GM23338 (cell line): ENCODE results near the gene TOM1L1. TPM values are rescaled to one million over a fixed set of nuclear protein-coding genes. Genes with fewer than 3 reads are reported as not detected.

Experiments used
- ATAC-seq: fragments of 200-7000 bp; cut with Tn5 transposase; 3 replicates; pipeline ENCODE4 v1.9.1; 2020
- DNase-seq: peaks from one replicate; pipeline ENCODE4 v3.0.0-alpha.2; 2015; ENCODE audit warnings: low spot score
- H2AFZ ChIP-seq: fragments of 200-600 bp; sonication (generic); 2 replicates; pipeline ENCODE4 v1.8.0; 2016; ENCODE audit warnings: antibody characterized with exemption, mild to moderate bottlenecking, moderate library complexity
- H3F3A ChIP-seq: fragments of 200-600 bp; sonication (generic); replicated peaks from 2 replicates; pipeline ENCODE4 v1.8.0; 2017; ENCODE audit warnings: antibody characterized with exemption, mixed run types, low read depth
- H3K27ac ChIP-seq: fragments of 200-600 bp; sonication (generic); 2 replicates; pipeline ENCODE4 v1.6.1; 2016; ENCODE audit warnings: low read depth
- H3K27me3 ChIP-seq: fragments of 200-600 bp; sonication (generic); 2 replicates; pipeline ENCODE4 v1.8.0; 2016; ENCODE audit warnings: mild to moderate bottlenecking, mixed run types, moderate library complexity; ENCODE audit not compliant: insufficient read depth
- H3K36me3 ChIP-seq: fragments of 200-600 bp; sonication (generic); 2 replicates; pipeline ENCODE4 v1.8.0; 2016; ENCODE audit warnings: mild to moderate bottlenecking; ENCODE audit not compliant: insufficient read depth
- H3K4me1 ChIP-seq: fragments of 200-600 bp; sonication (generic); 2 replicates; pipeline ENCODE4 v1.8.0; 2016; ENCODE audit warnings: mild to moderate bottlenecking, moderate library complexity; ENCODE audit not compliant: insufficient read depth
- H3K4me2 ChIP-seq: fragments of 200-600 bp; sonication (generic); 2 replicates; pipeline ENCODE4 v1.7.1; 2017; ENCODE audit warnings: mixed run types
- H3K4me3 ChIP-seq: fragments of 200-600 bp; sonication (generic); 2 replicates; pipeline ENCODE4 v1.6.1; 2016; ENCODE audit warnings: mixed run types
- H3K79me2 ChIP-seq: fragments of 200-600 bp; sonication (generic); replicated peaks from 2 replicates; pipeline ENCODE4 v1.8.0; 2017; ENCODE audit warnings: mild to moderate bottlenecking; ENCODE audit not compliant: insufficient read depth
- H3K9me2 ChIP-seq: fragments of 200-600 bp; sonication (generic); 2 replicates; pipeline ENCODE4 v1.8.0; 2017; ENCODE audit not compliant: insufficient read depth
- H4K20me1 ChIP-seq: fragments of 200-600 bp; sonication (generic); replicated peaks from 2 replicates; pipeline ENCODE4 v1.8.0; 2017; ENCODE audit warnings: mild to moderate bottlenecking; ENCODE audit not compliant: insufficient read depth
- H3K27ac Mint-ChIP-seq: 2 replicates; pipeline ENCODE4 v1.8.0; 2020; ENCODE audit warnings: inconsistent platforms, mild to moderate bottlenecking, moderate library complexity, mixed read lengths
- H3K27me3 Mint-ChIP-seq: 3 replicates; pipeline ENCODE4 v1.8.0; 2022; ENCODE audit warnings: low read depth, mild to moderate bottlenecking, moderate library complexity, mixed read lengths, inconsistent platforms; ENCODE audit not compliant: insufficient read depth, poor library complexity
- H3K36me3 Mint-ChIP-seq: 3 replicates; pipeline ENCODE4 v1.8.0; 2021; ENCODE audit warnings: low read depth, mild to moderate bottlenecking, inconsistent platforms, moderate library complexity, mixed read lengths
- H3K4me1 Mint-ChIP-seq: 3 replicates; pipeline ENCODE4 v1.8.0; 2020; ENCODE audit warnings: mild to moderate bottlenecking, inconsistent platforms, mixed read lengths
- H3K4me3 Mint-ChIP-seq: 3 replicates; pipeline ENCODE4 v1.8.0; 2021; ENCODE audit warnings: moderate library complexity, mild to moderate bottlenecking, inconsistent platforms, mixed read lengths
- H3K9me3 Mint-ChIP-seq: 3 replicates; pipeline ENCODE4 v1.8.0; 2020; ENCODE audit warnings: moderate library complexity, mild to moderate bottlenecking, inconsistent platforms, mixed read lengths
- CREB1 ChIP-seq: fragments of 250-450 bp; sonication (Bioruptor Pico); IDR thresholded peaks from 2 replicates; pipeline ENCODE4 v1.5.0; 2020; ENCODE audit warnings: low read depth, mild to moderate bottlenecking, moderate library complexity
- CTCF ChIP-seq, 2 experiments: fragments of 200-600 bp in 1 of 2; sonication (generic) in 1 of 2; conservative IDR thresholded peaks; 2 replicates each; pipeline versions ENCODE4 v1.5.1 to v1.6.1; 2016 to 2017; ENCODE audit warnings: antibody characterized with exemption in 2 of 2, low read depth in 2 of 2, mild to moderate bottlenecking in 2 of 2, moderate library complexity in 1 of 2
- ETS1 ChIP-seq: IDR thresholded peaks from 2 replicates; pipeline ENCODE4 v1.6.1; 2016; ENCODE audit warnings: antibody characterized with exemption
- EZH2 ChIP-seq: fragments of 200-600 bp; sonication (generic); IDR thresholded peaks from one replicate; pipeline ENCODE4 v1.8.0; 2017; ENCODE audit warnings: antibody characterized with exemption, mild to moderate bottlenecking, low read depth; ENCODE audit not compliant: unreplicated experiment
- EZH2phosphoT487 ChIP-seq: fragments of 200-600 bp; sonication (generic); IDR thresholded peaks from one replicate; pipeline ENCODE4 v1.8.1; 2018; ENCODE audit warnings: antibody characterized with exemption; ENCODE audit not compliant: unreplicated experiment
- JUNB ChIP-seq: IDR thresholded peaks from one replicate; pipeline ENCODE4 v1.6.1; 2016; ENCODE audit warnings: antibody characterized with exemption; ENCODE audit not compliant: unreplicated experiment
- NANOG ChIP-seq: IDR thresholded peaks from 2 replicates; pipeline ENCODE4 v1.6.1; 2016; ENCODE audit warnings: antibody characterized with exemption, borderline replicate concordance
- POLR2AphosphoS5 ChIP-seq: IDR thresholded peaks from 2 replicates; pipeline ENCODE4 v1.6.1; 2016; ENCODE audit warnings: antibody characterized with exemption, low read depth
- REST ChIP-seq: IDR thresholded peaks from one replicate; pipeline ENCODE4 v1.6.1; 2018; ENCODE audit warnings: antibody characterized with exemption; ENCODE audit not compliant: unreplicated experiment
- STAT1 ChIP-seq: IDR thresholded peaks from one replicate; pipeline ENCODE4 v1.6.1; 2016; ENCODE audit warnings: antibody characterized with exemption; ENCODE audit not compliant: unreplicated experiment
- ZNF114 ChIP-seq: fragments of 250-450 bp; sonication (Bioruptor Pico); IDR thresholded peaks from 2 replicates; pipeline ENCODE4 v1.5.0; 2020; ENCODE audit warnings: mild to moderate bottlenecking, moderate library complexity
- ZNF331 ChIP-seq: fragments of 250-450 bp; sonication (Bioruptor Pico); IDR thresholded peaks from 2 replicates; pipeline ENCODE4 v1.5.0; 2020; ENCODE audit warnings: low read depth, mild to moderate bottlenecking, moderate library complexity
- ZNF462 ChIP-seq: fragments of 250-450 bp; sonication (Bioruptor Pico); IDR thresholded peaks from 2 replicates; pipeline ENCODE4 v1.5.0; 2020; ENCODE audit warnings: mild to moderate bottlenecking, moderate library complexity
- polyA plus RNA-seq: library from polyadenylated mRNA; unstranded; fragments of >200 nt; fragmentation: Nextera tagmentation; extraction: Ambion mirVana; gene quantifications from 2 replicates; pipeline ENCODE4 v1.2.1, GENCODE V29; 2016
- total RNA-seq: library from RNA; depleted of rRNA; stranded (reverse); fragments of >200 nt; shearing (Covaris generic); gene quantifications from 2 replicates; pipeline ENCODE4 v1.2.3, GENCODE V29; 2014

Gene TOM1L1
- total and polyA plus RNA-seq, 2 experiments from 2014 or later, result 46.8 to 58.0 TPM

- ATAC-seq (no peak), DNase-seq (no peak)
- H3K4me3 ChIP-seq, result no peak overlapping the region
- no peaks in the 10 kb centered on the region for H3K4me1 ChIP-seq
- peaks cover 2% of the 10 kb centered on the region for H3K27me3 Mint-ChIP-seq
- H3K27me3 ChIP-seq, result no peaks in the 10 kb centered on the region
- no peak overlapping the region for H2AFZ ChIP-seq
- no peak overlapping the region for H3K4me3 Mint-ChIP-seq
- no peaks in the 10 kb centered on the region for H3K36me3 Mint-ChIP-seq
- no peak for TF ChIP-seq JUNB
- no peak for TF ChIP-seq ZNF114
- no peak for TF ChIP-seq STAT1
- no peak for TF ChIP-seq POLR2AphosphoS5
- no peak for TF ChIP-seq CTCF (conservative IDR thresholded peaks at IDR 0.05; ENCODE audit: low read depth in 2 of 2)
- TF ChIP-seq ETS1, result no peak
- no peak for TF ChIP-seq ZNF462 (CRISPR knock-in tag)
- TF ChIP-seq REST, result no peak
- TF ChIP-seq EZH2phosphoT487, result no peak
- TF ChIP-seq NANOG, result no peak
- TF ChIP-seq CREB1 (CRISPR knock-in tag), result no peak
- TF ChIP-seq ZNF331 (CRISPR knock-in tag), result no peak
- TF ChIP-seq EZH2, result no peak
- H3F3A ChIP-seq, result no peaks in the 10 kb centered on the region
- no peak overlapping the region for H3K27ac Mint-ChIP-seq
- H4K20me1 ChIP-seq, result no peaks in the 10 kb centered on the region
- H3K4me1 Mint-ChIP-seq, result no peaks in the 10 kb centered on the region
- no peak overlapping the region for H3K27ac ChIP-seq
- no peaks in the 10 kb centered on the region for H3K9me3 Mint-ChIP-seq
- H3K9me2 ChIP-seq, result 0 out of 2 replicates have a peak, but pooled peaks cover 12% of the 10 kb centered on the region
- H3K36me3 ChIP-seq, result no peaks in the 10 kb centered on the region
- H3K79me2 ChIP-seq, result no peaks in the 10 kb centered on the region
- no peak overlapping the region for H3K4me2 ChIP-seq
Observed at GRCh38 chr17:54863176-54863575, 37.5 kb upstream of the TOM1L1 start.
